H1 (cell line): ENCODE data around the gene RETREG1. TPM values are rescaled to one million over a fixed set of nuclear protein-coding genes. Genes with fewer than 3 reads are reported as not detected.

ENCODE experiments used
- CBX8 ChIP-seq: fragments of 300-800, 300-1000 bp; sonication (generic); IDR thresholded peaks from 2 replicates; pipeline ENCODE4 v1.7.1; 2016; ENCODE audit warnings: low read depth, low read length, borderline replicate concordance
- SIRT6 ChIP-seq: IDR thresholded peaks from one replicate; pipeline ENCODE4 v1.7.1; 2012; ENCODE audit warnings: low read length, inconsistent platforms
- polyA plus RNA-seq, 7 experiments: library from polyadenylated mRNA; depleted of rRNA in 3 of 7; stranded (reverse) in 5 of 7; unstranded in 2 of 7; fragments of >200 nt in 5 of 7; fragments of 200-250 nt in 2 of 7; gene quantifications; 1 replicate in 5 of 7; 2 replicates in 1 of 7; 4 replicates in 1 of 7; pipeline versions ENCODE4 v1.2.1 to v1.2.3, GENCODE V29; 2011 to 2013; ENCODE audit warnings: missing spikeins in 2 of 7, mixed read lengths in 2 of 7
- total RNA-seq: library from RNA; stranded (reverse); fragmentation: NEBNext Ultra II Directional; extraction: Animal tissue kit (Norgen Biotek cat#: 25700); gene quantifications from 2 replicates; pipeline ENCODE4 v1.2.1, GENCODE V29; 2021

RETREG1 gene
- total and polyA plus RNA-seq, 2 of the 8 experiments (the other 6 are each of a cell fraction or from before 2014, with no cell fraction given): 0.62 to 1.9 TPM

DNA sequence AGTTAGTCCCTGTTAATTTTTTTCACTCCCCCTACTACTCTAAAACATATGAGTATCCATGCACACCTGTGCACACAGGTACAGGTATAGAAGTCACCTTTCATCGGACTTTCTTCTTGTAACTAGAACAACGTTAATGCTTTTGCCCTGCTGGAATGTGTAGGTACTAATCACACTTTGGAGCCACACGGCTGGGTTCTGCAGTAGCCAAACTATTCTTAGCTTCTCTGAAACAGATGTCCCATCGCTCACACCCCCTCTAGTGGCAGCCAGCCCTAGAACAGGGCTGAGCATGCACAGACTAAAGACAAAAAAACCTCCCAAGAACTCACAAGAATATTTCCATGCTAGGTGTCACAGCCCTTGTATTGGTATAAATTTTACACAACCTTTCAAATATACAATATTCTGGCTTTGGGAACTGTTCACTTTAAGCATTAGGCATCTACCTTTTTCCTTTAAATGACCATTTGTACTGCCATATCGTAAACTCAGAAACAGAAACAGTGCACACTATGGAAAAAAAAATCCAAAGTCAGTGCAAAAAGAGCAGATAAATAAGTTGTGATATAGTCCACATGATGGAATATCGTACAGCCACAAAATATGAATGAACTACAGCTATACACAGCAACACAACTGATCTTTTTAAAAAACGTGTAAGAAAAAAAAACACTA lies 64.0 kb downstream of the RETREG1 start (continued):
- TF ChIP-seq CBX8 (no peak), SIRT6 (no peak)
